Astrocyte of the spinal cord (primary cell): ENCODE results near the gene HNRNPU.
A peak's percentile ranks its signal among the peaks of the same experiment; 100 is the strongest.

ENCODE experiments used
- DNase-seq: peaks from one replicate; pipeline ENCODE4 v3.0.0; 2011; ENCODE audit warnings: low read depth, low spot score
- H3K4me3 ChIP-seq: 2 replicates; pipeline ENCODE4 v1.5.1; 2011; ENCODE audit warnings: low read depth, mild to moderate bottlenecking, low read length, moderate library complexity
- in situ Hi-C: cut with HindIII; loops from 2 replicates; pipeline ENCODE4 v1.10.0; 2017; ENCODE audit warnings: low sequenced_read_pairs
- TF ChIP-seq, protein P1 (sequence below): IDR thresholded peaks from 2 replicates; pipeline ENCODE4 v1.5.1; 2012; ENCODE audit warnings: low read depth, mild to moderate bottlenecking, low read length, inconsistent platforms

The HNRNPU gene

DNA sequence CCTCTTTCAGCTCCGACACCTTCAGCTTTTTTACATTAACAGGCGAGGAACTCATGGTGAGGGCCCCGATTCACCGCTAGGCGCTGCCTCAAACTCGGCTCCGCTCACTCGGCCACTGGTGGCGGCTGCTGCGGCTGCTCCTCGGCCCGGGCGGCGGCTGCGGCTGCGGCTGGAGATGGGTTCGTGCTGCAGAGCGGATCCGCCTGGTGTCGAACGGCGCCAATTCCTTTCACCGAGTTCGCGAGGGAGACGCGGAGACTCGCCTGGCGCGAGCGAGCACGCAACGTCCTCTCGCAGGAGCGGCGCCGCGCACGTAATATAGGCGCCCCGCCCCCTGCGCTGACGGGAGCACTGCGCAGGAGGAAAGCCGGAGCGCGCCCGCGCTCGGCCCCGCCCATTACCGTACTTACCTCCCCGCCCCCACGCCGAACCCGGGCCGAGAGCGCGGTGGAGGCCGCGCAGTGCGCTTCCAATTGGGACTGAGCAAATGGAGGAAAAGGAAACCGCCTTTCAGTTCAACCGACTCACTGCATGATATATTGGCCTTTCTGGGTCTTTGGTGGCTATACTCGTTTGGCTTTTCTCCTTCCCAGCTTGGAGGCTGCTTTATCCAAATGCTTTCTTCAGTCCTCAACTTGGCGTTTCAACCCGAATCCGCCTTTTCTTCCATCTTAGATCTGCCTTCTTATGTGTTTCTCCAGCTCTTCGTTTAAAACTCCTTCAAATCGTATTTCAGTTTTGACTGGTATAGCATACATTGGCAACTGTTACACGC, at the start of gene HNRNPU:
HNRNPU (minus strand) TSS at position 291 of the 775 bp plus-strand sequence; CDS start at position 55, 236 bp downstream.
- DNase-seq, result peak; percentile 98
- peak within 1 kb of the TSS; percentile 84 for H3K4me3 ChIP-seq
- in situ Hi-C loops, result no loop called here
- TF ChIP-seq, protein P1, sequence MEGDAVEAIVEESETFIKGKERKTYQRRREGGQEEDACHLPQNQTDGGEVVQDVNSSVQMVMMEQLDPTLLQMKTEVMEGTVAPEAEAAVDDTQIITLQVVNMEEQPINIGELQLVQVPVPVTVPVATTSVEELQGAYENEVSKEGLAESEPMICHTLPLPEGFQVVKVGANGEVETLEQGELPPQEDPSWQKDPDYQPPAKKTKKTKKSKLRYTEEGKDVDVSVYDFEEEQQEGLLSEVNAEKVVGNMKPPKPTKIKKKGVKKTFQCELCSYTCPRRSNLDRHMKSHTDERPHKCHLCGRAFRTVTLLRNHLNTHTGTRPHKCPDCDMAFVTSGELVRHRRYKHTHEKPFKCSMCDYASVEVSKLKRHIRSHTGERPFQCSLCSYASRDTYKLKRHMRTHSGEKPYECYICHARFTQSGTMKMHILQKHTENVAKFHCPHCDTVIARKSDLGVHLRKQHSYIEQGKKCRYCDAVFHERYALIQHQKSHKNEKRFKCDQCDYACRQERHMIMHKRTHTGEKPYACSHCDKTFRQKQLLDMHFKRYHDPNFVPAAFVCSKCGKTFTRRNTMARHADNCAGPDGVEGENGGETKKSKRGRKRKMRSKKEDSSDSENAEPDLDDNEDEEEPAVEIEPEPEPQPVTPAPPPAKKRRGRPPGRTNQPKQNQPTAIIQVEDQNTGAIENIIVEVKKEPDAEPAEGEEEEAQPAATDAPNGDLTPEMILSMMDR, result peak; percentile 19

DNA sequence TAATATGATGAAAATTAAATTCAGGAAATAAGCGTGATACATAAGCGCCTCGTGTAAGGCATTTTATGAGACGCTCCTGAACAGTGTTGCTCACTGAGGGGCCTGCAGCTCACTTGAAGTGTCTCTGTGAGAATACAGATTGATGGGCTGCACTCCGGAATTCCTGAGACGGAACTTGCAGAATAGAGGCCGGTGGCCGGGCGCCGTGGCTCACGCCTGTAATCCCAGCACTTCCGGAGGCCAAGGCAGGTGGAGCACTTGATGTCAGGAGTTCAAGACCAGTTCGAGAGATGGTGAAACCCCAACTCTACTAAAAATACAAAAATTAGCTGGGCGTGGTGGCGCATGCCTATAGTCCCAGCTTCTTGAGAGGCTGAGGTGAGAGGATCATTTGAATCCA, 49.5 kb upstream of the HNRNPU start:
- in situ Hi-C loops, result no loop called here
- no peak overlapping the region for H3K4me3 ChIP-seq
- no peak for DNase-seq
- TF ChIP-seq, protein P1, result no peak

DNA sequence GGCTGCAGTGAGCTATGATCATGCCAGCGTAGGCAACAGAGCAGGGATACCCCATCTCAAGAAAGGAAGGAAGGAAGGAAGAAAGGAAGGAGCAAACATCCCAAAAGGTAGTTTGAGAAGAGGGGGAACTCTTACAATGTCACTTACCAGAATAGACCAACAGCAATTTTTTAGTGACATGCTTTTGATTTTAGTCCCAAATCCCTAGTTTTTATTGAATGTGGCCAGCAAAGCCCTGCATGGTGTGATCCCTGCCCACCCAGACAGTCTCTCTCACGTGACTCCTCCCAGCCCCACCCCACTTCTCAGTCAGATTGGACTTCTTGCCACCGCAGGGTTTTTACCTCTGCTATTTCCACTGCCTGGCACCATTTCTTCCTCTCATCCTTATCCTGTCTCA, 39.8 kb upstream of the HNRNPU start:
- TF ChIP-seq, protein P1, result no peak
- in situ Hi-C loops, result no loop called here
- DNase-seq, result no peak
- H3K4me3 ChIP-seq, result no peak overlapping the region

DNA sequence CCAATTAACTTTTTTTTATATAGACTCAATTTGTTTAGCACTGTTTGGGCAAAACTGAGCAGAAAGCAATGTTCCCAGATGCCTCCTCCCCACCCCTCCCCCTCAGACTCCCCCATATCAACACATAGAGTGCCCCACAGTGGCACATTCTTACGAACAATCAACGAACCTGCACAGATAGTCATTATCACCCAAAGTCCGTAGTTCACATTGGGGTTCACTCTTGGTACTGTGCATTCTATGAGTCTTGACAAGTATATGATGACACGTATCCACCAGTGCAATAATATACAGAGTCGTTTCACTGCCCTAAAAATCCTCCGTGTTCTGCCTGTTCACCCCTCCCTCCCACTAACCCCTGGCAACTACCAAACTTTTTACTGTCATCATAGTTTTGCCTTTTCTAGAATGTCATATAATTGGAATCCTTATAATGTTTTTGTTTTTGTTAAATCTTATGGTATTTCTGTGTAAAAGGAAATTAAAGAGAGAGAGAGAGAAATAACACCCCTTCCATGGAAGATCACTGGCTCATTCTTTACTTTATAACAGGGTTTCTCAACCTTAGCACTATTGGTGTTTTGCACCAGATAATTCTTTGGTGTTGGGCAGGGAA, 37.2 kb upstream of the HNRNPU start:
- TF ChIP-seq, protein P1, result no peak
- DNase-seq, result no peak
- in situ Hi-C loops, result no loop called here

DNA sequence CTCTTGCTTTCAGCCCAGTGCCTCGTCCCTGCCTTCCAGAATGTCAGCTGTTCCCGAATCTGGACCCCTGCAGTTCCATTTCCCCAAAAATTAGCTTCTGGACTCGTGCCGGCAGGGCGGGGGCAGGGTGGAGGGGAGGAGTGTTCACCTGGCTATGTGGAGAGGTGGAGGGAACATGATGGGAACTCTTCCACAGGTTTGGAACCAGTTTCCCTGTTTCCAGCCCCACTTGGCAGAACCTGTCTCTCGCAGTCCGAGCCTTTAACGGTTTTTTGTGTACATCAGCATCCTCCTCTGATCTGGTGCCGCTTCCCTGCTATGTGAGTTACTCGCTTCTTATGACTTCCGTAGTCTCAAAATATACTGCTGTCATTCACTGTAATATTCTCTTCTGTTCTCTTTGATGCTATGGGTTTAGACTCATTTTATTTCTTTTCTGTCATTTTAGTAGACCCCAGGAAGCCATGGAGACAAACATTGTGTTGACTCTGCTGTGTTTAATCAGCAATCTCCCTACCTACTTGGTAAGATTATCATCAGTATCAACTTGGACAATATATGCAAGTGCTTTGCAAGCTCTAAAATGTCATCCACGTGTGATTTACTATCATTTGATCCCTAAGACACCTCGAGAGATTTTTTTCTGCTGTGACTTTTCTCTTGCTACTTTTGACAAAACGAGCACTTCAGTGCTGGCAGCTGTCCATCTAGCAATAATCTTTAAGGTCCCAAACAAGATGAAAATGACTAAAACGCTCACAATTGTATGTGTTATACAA, 33.3 kb upstream of the HNRNPU start:
- TF ChIP-seq, protein P1, result no peak
- DNase-seq, result no peak
- no peak overlapping the region for H3K4me3 ChIP-seq
- in situ Hi-C loops, result no loop called here

More for the DNA sequence above, 37.2 kb upstream of the HNRNPU start:
- no peak overlapping the region for H3K4me3 ChIP-seq

DNA sequence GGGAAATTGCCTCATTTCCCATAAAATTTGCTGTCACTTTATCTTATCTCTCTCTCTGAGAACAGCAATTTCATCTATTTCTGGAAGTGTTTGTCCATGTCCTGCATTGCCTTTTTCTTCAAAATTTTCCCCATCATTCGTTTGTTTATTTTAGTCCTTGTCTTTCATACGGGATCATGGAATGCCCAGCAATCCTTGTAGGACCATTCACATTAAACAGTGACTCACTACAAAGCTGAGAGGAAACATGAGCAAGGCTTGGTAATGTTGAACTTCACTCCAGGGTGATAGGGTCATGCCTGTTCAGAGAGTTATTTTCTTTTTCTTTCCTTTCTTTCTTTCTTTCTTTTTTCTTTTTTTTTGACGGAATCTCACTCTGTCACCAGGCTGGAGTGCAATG, 32.2 kb upstream of the HNRNPU start:
- TF ChIP-seq, protein P1, result no peak
- DNase-seq, result peak; percentile 68

More for the DNA sequence above, 32.2 kb upstream of the HNRNPU start:
- in situ Hi-C loops, result no loop called here
- no peak overlapping the region for H3K4me3 ChIP-seq
